OCI-LY7 (cell line): ENCODE data around the gene OPHN1.

Experiments used
- EZH2phosphoT487 ChIP-seq: fragments of 200-600 bp; sonication (generic); IDR thresholded peaks from 2 replicates; pipeline ENCODE4 v1.6.1; 2018; ENCODE audit warnings: low read depth, borderline replicate concordance, mild to moderate bottlenecking, mixed run types, antibody characterized with exemption, low read length, moderate library complexity, mixed read lengths
- TF ChIP-seq, protein P1 (sequence below): fragments of 200-600 bp; sonication (generic); conservative IDR thresholded peaks from 2 replicates; pipeline ENCODE4 v1.5.1; 2014; ENCODE audit warnings: mild to moderate bottlenecking, antibody characterized with exemption, low read length, moderate library complexity, mixed read lengths

DNA sequence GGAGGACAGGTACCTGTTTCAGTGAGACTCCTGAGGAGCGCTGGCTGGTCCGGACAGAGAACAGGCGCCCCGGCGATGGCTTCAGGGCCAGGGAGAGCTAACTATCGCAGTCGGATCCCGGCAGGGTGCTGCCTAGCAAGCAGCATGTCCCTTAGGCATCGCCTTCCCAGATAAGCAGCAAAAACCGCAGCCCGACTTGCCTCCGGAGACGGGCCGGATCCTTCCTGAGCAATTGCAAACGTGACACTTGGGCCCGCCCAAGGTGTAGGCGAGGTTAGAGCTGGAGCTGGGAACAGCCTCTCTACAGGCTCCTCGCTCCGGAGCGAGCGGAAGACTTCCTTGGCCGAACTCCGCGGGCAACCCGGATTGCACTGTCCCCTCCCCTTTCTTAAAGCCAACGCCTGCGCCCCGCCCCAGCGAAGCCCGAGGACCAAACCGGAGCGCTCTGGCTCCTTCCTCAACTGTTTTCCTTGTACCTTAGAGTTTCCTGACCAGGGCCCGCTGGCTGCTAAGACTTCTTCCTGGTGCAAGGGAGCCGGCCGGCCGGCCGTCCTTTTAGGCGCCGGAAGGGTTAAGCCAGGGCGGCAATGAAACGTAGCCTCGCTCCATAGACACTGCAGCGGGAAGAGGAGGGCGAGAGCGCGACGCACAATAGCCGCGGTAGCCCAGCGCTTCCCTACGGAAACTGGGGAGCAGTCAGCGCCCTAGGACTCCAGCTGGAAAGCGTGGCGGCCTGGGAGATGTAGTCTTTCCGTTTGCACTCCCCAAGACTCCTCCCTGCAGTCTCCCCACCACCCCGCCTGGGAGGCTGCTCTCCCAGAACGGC is at the start of gene OPHN1:
- TF ChIP-seq, protein P1, sequence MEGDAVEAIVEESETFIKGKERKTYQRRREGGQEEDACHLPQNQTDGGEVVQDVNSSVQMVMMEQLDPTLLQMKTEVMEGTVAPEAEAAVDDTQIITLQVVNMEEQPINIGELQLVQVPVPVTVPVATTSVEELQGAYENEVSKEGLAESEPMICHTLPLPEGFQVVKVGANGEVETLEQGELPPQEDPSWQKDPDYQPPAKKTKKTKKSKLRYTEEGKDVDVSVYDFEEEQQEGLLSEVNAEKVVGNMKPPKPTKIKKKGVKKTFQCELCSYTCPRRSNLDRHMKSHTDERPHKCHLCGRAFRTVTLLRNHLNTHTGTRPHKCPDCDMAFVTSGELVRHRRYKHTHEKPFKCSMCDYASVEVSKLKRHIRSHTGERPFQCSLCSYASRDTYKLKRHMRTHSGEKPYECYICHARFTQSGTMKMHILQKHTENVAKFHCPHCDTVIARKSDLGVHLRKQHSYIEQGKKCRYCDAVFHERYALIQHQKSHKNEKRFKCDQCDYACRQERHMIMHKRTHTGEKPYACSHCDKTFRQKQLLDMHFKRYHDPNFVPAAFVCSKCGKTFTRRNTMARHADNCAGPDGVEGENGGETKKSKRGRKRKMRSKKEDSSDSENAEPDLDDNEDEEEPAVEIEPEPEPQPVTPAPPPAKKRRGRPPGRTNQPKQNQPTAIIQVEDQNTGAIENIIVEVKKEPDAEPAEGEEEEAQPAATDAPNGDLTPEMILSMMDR, result no peak
- TF ChIP-seq EZH2phosphoT487, result no peak
